Chondrocyte (in vitro differentiated cells): ENCODE measurements around the gene PDE4D. TPM values are rescaled to one million over a fixed set of nuclear protein-coding genes. Genes with fewer than 3 reads are reported as not detected.

ENCODE experiments used
- DNase-seq: peaks from one replicate; pipeline ENCODE4 v3.0.0; 2021; ENCODE audit warnings: mixed read lengths, low spot score
- H3K27ac Mint-ChIP-seq: one replicate; pipeline ENCODE4 v1.8.0; 2021; ENCODE audit warnings: mild to moderate bottlenecking, moderate library complexity, mixed read lengths; ENCODE audit not compliant: unreplicated experiment
- H3K27me3 Mint-ChIP-seq: 2 replicates; pipeline ENCODE4 v1.8.0; 2021; ENCODE audit warnings: low read depth, mixed read lengths
- H3K36me3 Mint-ChIP-seq: 2 replicates; pipeline ENCODE4 v1.8.0; 2021; ENCODE audit warnings: low read depth, mixed read lengths
- H3K4me1 Mint-ChIP-seq: 2 replicates; pipeline ENCODE4 v1.8.0; 2021; ENCODE audit warnings: low read depth, mild to moderate bottlenecking, mixed read lengths
- H3K4me3 Mint-ChIP-seq: one replicate; pipeline ENCODE4 v1.8.0; 2021; ENCODE audit warnings: mild to moderate bottlenecking, moderate library complexity, mixed read lengths; ENCODE audit not compliant: unreplicated experiment
- H3K9me3 Mint-ChIP-seq: 2 replicates; pipeline ENCODE4 v1.8.0; 2021; ENCODE audit warnings: low read depth, mixed read lengths
- CTCF ChIP-seq: fragments of 200-600 bp; sonication (generic); IDR thresholded peaks from 2 replicates; pipeline ENCODE4 v1.5.0; 2021; ENCODE audit warnings: antibody characterized with exemption, mild to moderate bottlenecking, moderate library complexity
- total RNA-seq: library from RNA; stranded (reverse); gene quantifications from 3 replicates; pipeline ENCODE4 v1.2.1, GENCODE V29; 2021

Gene PDE4D
- total RNA-seq, 1 donor from 2014 or later: 21.1 TPM

DNA sequence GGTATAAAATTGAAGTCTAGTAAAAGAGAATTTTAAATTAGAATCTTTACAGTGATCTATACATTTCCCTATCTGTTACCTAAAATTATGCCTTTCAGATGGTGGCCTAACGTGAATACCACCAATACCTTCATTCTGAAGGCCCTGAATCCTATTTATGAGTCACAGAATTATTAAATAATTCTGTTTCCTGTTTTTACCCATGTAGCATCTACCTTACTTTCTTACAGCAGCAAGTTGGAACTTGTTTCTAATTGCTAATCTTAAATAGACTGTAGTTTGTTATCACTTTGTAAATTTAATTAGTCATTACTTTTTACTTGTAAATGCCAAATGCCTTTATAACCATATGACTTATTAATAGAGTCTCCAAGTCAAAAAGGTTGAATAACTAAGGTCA is 135.0 kb downstream of the PDE4D start:
- H3K4me3 Mint-ChIP-seq: no peak overlapping the region
- no peaks in the 10 kb centered on the region for H3K27me3 Mint-ChIP-seq
- H3K36me3 Mint-ChIP-seq: no peaks in the 10 kb centered on the region
- no peak overlapping the region for H3K27ac Mint-ChIP-seq
- peaks cover 11% of the 10 kb centered on the region for H3K4me1 Mint-ChIP-seq
- no peak for DNase-seq
- no peak for TF ChIP-seq CTCF
- no peaks in the 10 kb centered on the region for H3K9me3 Mint-ChIP-seq

- no peak for TF ChIP-seq CTCF
- Mint-ChIP-seq H3K4me3 (no peak overlapping the region), H3K27me3 (no peaks in the 10 kb centered on the region), H3K36me3 (no peaks in the 10 kb centered on the region), H3K27ac (no peak overlapping the region), H3K4me1 (peaks cover 8% of the 10 kb centered on the region), H3K9me3 (no peaks in the 10 kb centered on the region)
- no peak for DNase-seq
Observed at GRCh38 chr5:59757442-59757841, 136.1 kb downstream of the PDE4D start.

GRCh38 chr5:59756373-59757035 is 137.0 kb downstream of the PDE4D start:
- Mint-ChIP-seq H3K9me3 (no peaks in the 10 kb centered on the region), H3K36me3 (no peaks in the 10 kb centered on the region), H3K27ac (no peak overlapping the region), H3K27me3 (no peaks in the 10 kb centered on the region), H3K4me3 (no peak overlapping the region), H3K4me1 (peaks cover 8% of the 10 kb centered on the region)
- no peak for TF ChIP-seq CTCF
- no peak for DNase-seq

- peaks cover 8% of the 10 kb centered on the region for H3K4me1 Mint-ChIP-seq
- no peak for DNase-seq
- no peak overlapping the region for H3K27ac Mint-ChIP-seq
- H3K9me3 Mint-ChIP-seq: no peaks in the 10 kb centered on the region
- no peak overlapping the region for H3K4me3 Mint-ChIP-seq
- no peak for TF ChIP-seq CTCF
- H3K27me3 Mint-ChIP-seq: no peaks in the 10 kb centered on the region
- H3K36me3 Mint-ChIP-seq: no peaks in the 10 kb centered on the region
Observed at GRCh38 chr5:59755476-59755875, 138.1 kb downstream of the PDE4D start.

GRCh38 chr5:59753599-59753998 is 139.9 kb downstream of the PDE4D start:
- Mint-ChIP-seq H3K4me1 (no peaks in the 10 kb centered on the region), H3K36me3 (no peaks in the 10 kb centered on the region), H3K9me3 (no peaks in the 10 kb centered on the region), H3K27ac (no peak overlapping the region), H3K27me3 (no peaks in the 10 kb centered on the region), H3K4me3 (no peak overlapping the region)
- no peak for TF ChIP-seq CTCF
- no peak for DNase-seq
